Superior temporal gyrus (tissue), 1 donor: ENCODE results near the gene LINGO1.

Source experiments
- DNase-seq: peaks from one replicate; pipeline ENCODE4 v3.0.0-alpha.2; 2016; ENCODE audit errors: extremely low spot score

The LINGO1 gene

DNA sequence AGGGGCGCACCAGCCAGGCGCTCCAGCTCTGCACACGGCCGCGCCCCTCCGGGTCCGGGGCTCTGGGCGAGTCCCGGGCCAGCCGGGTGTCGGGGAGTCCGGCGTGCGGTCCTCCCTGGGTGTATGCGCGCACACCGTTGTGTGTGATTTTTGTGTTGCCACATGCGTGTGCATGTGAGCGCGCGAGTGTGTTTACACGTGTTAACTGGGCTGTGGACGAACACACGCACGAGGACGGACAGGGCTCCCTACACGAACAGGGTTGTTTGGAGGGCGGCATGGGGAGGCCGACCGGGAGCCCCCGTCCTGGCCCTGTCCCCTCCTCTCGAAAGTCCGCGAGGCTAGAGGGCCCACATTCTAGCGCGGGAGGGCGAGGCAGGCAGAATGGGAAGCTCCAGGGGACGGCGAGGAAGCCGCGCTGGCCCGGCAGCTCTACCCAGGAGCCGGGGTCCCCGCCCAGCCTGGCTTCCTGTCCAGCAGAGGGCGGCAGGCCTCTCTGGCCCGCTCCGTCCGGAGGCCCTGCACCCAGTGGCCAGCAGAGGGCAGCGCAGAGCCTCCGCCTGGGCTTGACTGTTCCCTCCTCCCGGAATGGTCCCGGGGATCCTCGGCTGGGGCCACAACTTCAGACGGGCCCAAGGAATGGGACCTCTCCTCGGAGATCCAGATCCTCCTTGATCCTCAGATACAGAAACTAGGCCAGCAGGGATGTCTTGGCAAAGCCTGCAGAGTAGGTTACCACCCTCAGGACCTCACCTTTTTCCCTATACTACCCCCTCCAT, 611 bp upstream of the LINGO1 start:
- DNase-seq = peak; percentile 92

DNA sequence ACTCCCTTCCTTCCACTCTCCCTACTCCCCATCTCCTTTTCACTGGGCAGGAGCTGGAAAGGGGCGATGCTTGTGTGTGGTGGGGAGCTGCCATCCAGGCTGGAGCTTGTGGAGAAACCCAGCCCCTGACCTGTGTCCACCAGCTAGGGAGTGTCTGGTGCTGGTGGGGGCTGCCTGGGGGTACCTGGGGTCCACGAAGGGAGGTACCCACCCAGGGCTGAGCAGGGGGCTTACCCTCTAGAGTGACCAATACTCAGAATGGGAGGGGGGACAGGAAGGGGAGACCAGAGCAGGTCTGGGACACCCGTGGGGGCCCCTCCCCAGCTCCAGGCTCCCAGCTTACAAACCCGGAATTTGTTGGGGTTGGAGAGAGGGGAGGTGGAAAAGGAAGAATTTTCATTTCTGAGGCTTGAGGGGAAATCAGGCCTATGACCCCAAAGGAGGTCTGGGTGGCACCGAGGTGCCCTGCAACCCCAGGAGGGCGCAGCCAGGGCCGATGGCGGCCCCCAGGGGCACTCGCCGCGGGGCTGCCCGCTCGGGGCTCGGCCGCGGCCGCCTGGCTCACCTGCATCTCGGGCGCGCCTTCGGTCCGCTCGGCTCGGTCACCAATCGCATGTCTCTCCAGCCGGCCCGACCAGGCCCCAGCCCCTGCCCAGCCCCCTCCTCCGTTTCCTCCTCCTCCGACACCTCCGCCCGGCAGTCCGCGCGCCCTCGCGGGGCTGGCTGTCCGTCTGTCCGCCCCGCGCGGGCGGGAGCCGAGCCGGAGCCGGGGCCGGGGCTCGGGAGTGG, 773 bp downstream of the LINGO1 start:
- no peak for DNase-seq

- peak; percentile 71 for DNase-seq
Measured at GRCh38 chr15:77630956-77631744, 1.6 kb downstream of the LINGO1 start.

- no peak for DNase-seq
Measured at GRCh38 chr15:77630056-77630455, 2.7 kb downstream of the LINGO1 start.

GRCh38 chr15:77629070-77630030, 3.4 kb downstream of the LINGO1 start:
- DNase-seq = no peak

- no peak for DNase-seq
Measured at GRCh38 chr15:77628010-77628409, 4.7 kb downstream of the LINGO1 start.

GRCh38 chr15:77627581-77627980, 5.1 kb downstream of the LINGO1 start:
- DNase-seq = no peak

GRCh38 chr15:77627067-77627466, 5.6 kb downstream of the LINGO1 start:
- DNase-seq = no peak

DNA sequence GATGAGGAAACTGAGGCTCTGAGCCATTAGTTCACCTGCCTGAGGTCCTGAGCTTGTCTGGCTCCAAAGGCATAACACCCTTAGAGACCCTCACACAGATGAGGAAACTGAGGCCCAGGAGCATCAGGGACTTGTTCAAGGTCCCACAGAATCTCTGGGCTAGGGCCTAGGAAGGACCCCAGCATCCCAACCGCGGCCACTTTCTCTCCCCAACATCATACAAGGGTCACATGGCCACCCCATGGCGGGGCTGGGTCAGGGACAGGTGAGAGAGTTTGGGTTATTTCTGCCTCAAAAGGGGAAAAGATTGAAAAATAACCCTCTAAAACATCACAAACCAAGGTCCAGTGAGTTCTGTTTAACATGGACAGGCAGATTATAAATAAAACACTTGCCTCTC, 6.7 kb downstream of the LINGO1 start:
- no peak for DNase-seq

- DNase-seq = peak; percentile 8
Measured at GRCh38 chr15:77625376-77625775, 7.3 kb downstream of the LINGO1 start.

- DNase-seq = peak; percentile 5
Measured at GRCh38 chr15:77624868-77625267, 7.8 kb downstream of the LINGO1 start.

- DNase-seq = no peak
Measured at GRCh38 chr15:77623755-77624524, 8.8 kb downstream of the LINGO1 start.

DNA sequence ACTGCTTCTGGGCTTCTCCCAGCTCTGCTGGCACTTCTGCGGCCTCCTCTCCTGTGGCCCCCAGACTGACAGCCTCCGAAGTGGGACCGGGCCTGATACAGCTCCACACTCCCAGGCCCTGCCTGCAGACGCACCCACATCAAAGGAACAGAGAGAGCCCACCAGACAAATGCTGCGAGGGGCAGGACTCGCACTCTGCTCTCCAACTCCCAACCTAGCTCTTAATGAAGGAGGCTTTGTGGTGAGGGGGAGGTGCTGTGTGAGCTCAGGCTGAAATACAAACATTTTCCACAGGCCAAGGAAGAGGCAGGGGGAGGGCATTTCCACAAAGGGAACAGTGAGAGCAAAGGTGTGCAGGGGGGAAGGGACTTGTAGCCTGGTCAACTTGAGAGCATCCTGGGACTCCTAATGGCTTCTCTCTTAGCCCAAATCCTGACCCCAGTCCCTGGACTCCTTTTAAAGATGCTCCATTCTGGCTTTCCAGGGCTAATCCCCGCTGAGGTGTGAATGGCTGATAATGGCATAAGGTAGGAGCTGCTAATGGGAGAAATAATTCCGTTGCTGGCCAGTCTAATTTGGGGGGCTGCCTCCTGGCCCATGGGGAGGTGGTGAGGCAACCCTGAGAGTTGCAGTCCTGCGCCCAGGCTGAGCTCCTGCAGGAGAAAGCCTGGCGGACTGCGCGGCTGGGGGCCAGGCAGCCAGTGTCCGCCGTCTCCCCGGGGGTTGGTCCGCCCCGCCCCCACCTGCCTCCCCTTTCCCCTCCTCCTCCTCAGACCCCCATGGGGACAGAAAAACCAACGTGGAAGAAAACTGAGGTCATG, 9.6 kb downstream of the LINGO1 start:
- peak; percentile 9 for DNase-seq

GRCh38 chr15:77622209-77622933, 10.3 kb downstream of the LINGO1 start:
- peak; percentile 10 for DNase-seq

DNA sequence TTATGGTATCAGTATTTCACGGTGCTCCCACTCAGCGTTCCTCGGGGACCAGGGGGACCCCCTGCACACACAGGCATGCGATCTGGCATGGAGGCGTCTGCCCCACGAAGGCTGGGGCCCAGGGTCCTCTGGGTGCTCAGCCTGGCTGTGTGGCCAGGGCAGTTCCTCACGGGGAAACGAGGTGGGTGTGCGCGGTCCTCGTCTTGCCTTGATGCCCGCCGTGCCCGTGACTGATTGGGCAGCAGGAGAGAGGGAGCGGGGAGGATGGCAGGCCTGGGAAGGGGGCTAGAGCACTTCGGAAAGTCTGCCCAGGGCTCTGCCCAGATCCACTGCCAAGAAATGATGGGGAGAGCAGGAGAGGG, 10.9 kb downstream of the LINGO1 start:
- no peak for DNase-seq

- no peak for DNase-seq
Measured at GRCh38 chr15:77620960-77621647, 11.6 kb downstream of the LINGO1 start.

- no peak for DNase-seq
Measured at GRCh38 chr15:77620297-77620696, 12.4 kb downstream of the LINGO1 start.

GRCh38 chr15:77619883-77620282, 12.8 kb downstream of the LINGO1 start:
- DNase-seq = peak; percentile 5
